ENCODE data around the gene CEP63. TPM values are rescaled to one million over a fixed set of nuclear protein-coding genes. Genes with fewer than 3 reads are reported as not detected.

Gene CEP63
- total and polyA plus RNA-seq, 2 experiments from 2014 or later = 15.8 to 237 TPM

- Histone ChIP-seq H3K9me3 (ENCODE audit: low read depth) (no peaks in the 10 kb centered on the region), H3K27me3 (no peaks in the 10 kb centered on the region), H3K27ac (no peak overlapping the region), H3K4me3 (no peak overlapping the region), H3K36me3 (replicated peaks; ENCODE audit: insufficient read depth, low read depth) (no peaks in the 10 kb centered on the region), H3K79me2 (no peaks in the 10 kb centered on the region), H3K4me1 (ENCODE audit: insufficient read depth) (no peaks in the 10 kb centered on the region), H4K20me1 (ENCODE audit: insufficient read depth, poor library complexity, severe bottlenecking) (no peaks in the 10 kb centered on the region), H3K9me2 (replicated peaks; ENCODE audit: insufficient read depth) (no peaks in the 10 kb centered on the region), H3K4me2 (no peak overlapping the region), H2AFZ (no peak overlapping the region)
- DNase-seq (ENCODE audit: low spot score) = no peak
- TF ChIP-seq EZH2phosphoT487 (IDR thresholded peaks at IDR 0.05; ENCODE audit: low read depth, severe bottlenecking, unreplicated experiment) (no peak), CTCF (IDR thresholded peaks at IDR 0.05; ENCODE audit: poor library complexity) (no peak), EZH2 (IDR thresholded peaks at IDR 0.05; ENCODE audit: borderline replicate concordance) (no peak)
- 98% methylated on average over 3 of the region's 3 CpGs for WGBS (ENCODE audit: low lambda C conversion rate, missing lambda C conversion rate)
These were observed 73.7 kb downstream of the CEP63 start for GRCh38 chr3:134559591-134559990.

- no peak overlapping the region for H3K4me3 ChIP-seq
- no peak for DNase-seq (ENCODE audit: low spot score)
- no peaks in the 10 kb centered on the region for H3K36me3 ChIP-seq (replicated peaks; ENCODE audit: insufficient read depth, low read depth)
- H2AFZ ChIP-seq = no peak overlapping the region
- H3K79me2 ChIP-seq = no peaks in the 10 kb centered on the region
- no peaks in the 10 kb centered on the region for H4K20me1 ChIP-seq (ENCODE audit: insufficient read depth, poor library complexity, severe bottlenecking)
- H3K4me2 ChIP-seq = no peak overlapping the region
- WGBS (ENCODE audit: low lambda C conversion rate, missing lambda C conversion rate) = 87% methylated on average over 4 of the region's 4 CpGs
- no peaks in the 10 kb centered on the region for H3K27me3 ChIP-seq
- H3K9me3 ChIP-seq (ENCODE audit: low read depth) = no peaks in the 10 kb centered on the region
- TF ChIP-seq EZH2 (IDR thresholded peaks at IDR 0.05; ENCODE audit: borderline replicate concordance) (no peak), EZH2phosphoT487 (IDR thresholded peaks at IDR 0.05; ENCODE audit: low read depth, severe bottlenecking, unreplicated experiment) (no peak), CTCF (IDR thresholded peaks at IDR 0.05; ENCODE audit: poor library complexity) (no peak)
- H3K4me1 ChIP-seq (ENCODE audit: insufficient read depth) = no peaks in the 10 kb centered on the region
- H3K27ac ChIP-seq = no peak overlapping the region
- H3K9me2 ChIP-seq (replicated peaks; ENCODE audit: insufficient read depth) = no peaks in the 10 kb centered on the region
These were observed 76.2 kb downstream of the CEP63 start for GRCh38 chr3:134562055-134562454.

GRCh38 chr3:134563601-134564000 lies 77.7 kb downstream of the CEP63 start:
- Histone ChIP-seq H3K79me2 (no peaks in the 10 kb centered on the region), H3K27ac (no peak overlapping the region), H3K4me1 (ENCODE audit: insufficient read depth) (no peaks in the 10 kb centered on the region), H3K9me3 (ENCODE audit: low read depth) (no peaks in the 10 kb centered on the region), H3K4me2 (no peak overlapping the region), H2AFZ (no peak overlapping the region), H4K20me1 (ENCODE audit: insufficient read depth, poor library complexity, severe bottlenecking) (no peaks in the 10 kb centered on the region), H3K4me3 (no peak overlapping the region), H3K36me3 (replicated peaks; ENCODE audit: insufficient read depth, low read depth) (no peaks in the 10 kb centered on the region), H3K9me2 (replicated peaks; ENCODE audit: insufficient read depth) (no peaks in the 10 kb centered on the region), H3K27me3 (no peaks in the 10 kb centered on the region)
- TF ChIP-seq EZH2phosphoT487 (IDR thresholded peaks at IDR 0.05; ENCODE audit: low read depth, severe bottlenecking, unreplicated experiment) (no peak), CTCF (IDR thresholded peaks at IDR 0.05; ENCODE audit: poor library complexity) (no peak), EZH2 (IDR thresholded peaks at IDR 0.05; ENCODE audit: borderline replicate concordance) (no peak)
- no peak for DNase-seq (ENCODE audit: low spot score)
- 88% methylated on average over 6 of the region's 6 CpGs for WGBS (ENCODE audit: low lambda C conversion rate, missing lambda C conversion rate)

GRCh38 chr3:134564991-134565390 lies 79.1 kb downstream of the CEP63 start:
- no peak overlapping the region for H2AFZ ChIP-seq
- no peak for DNase-seq (ENCODE audit: low spot score)
- H3K4me3 ChIP-seq = no peak overlapping the region
- no peaks in the 10 kb centered on the region for H3K79me2 ChIP-seq
- no peaks in the 10 kb centered on the region for H3K27me3 ChIP-seq
- TF ChIP-seq EZH2 (IDR thresholded peaks at IDR 0.05; ENCODE audit: borderline replicate concordance) (no peak), CTCF (IDR thresholded peaks at IDR 0.05; ENCODE audit: poor library complexity) (no peak), EZH2phosphoT487 (IDR thresholded peaks at IDR 0.05; ENCODE audit: low read depth, severe bottlenecking, unreplicated experiment) (no peak)
- no peaks in the 10 kb centered on the region for H3K36me3 ChIP-seq (replicated peaks; ENCODE audit: insufficient read depth, low read depth)
- no peaks in the 10 kb centered on the region for H3K4me1 ChIP-seq (ENCODE audit: insufficient read depth)
- no peak overlapping the region for H3K4me2 ChIP-seq
- 73% methylated on average over 2 of the region's 2 CpGs for WGBS (ENCODE audit: low lambda C conversion rate, missing lambda C conversion rate)
- no peaks in the 10 kb centered on the region for H4K20me1 ChIP-seq (ENCODE audit: insufficient read depth, poor library complexity, severe bottlenecking)
- no peak overlapping the region for H3K27ac ChIP-seq
- no peaks in the 10 kb centered on the region for H3K9me2 ChIP-seq (replicated peaks; ENCODE audit: insufficient read depth)
- no peaks in the 10 kb centered on the region for H3K9me3 ChIP-seq (ENCODE audit: low read depth)

All from hepatocyte (in vitro differentiated cells).